Fibroblast of lung (primary cell): Measurements from ENCODE around the gene MAS1L. TPM values are rescaled to one million over a fixed set of nuclear protein-coding genes. Genes with fewer than 3 reads are reported as not detected.

Source experiments
- DNase-seq, 2 donors: peaks; one replicate each; pipeline versions ENCODE4 v3.0.0 to v3.0.0-alpha.2; 2010; ENCODE audit warnings: low read depth in 2 of 2
- H2AFZ ChIP-seq: 2 replicates; pipeline ENCODE4 v1.5.1; 2012; ENCODE audit warnings: low read length, control low read depth, inconsistent platforms
- H3K27ac ChIP-seq: 2 replicates; pipeline ENCODE4 v1.5.1; 2011; ENCODE audit warnings: low read length, control low read depth; ENCODE audit not compliant: insufficient read depth
- H3K27me3 ChIP-seq: 2 replicates; pipeline ENCODE4 v1.5.1; 2011; ENCODE audit warnings: mild to moderate bottlenecking, low read length; ENCODE audit not compliant: control insufficient read depth, insufficient read depth
- H3K36me3 ChIP-seq: 2 replicates; pipeline ENCODE4 v1.5.1; 2011; ENCODE audit warnings: low read length; ENCODE audit not compliant: control insufficient read depth, insufficient read depth
- H3K4me1 ChIP-seq: 2 replicates; pipeline ENCODE4 v1.5.1; 2011; ENCODE audit warnings: low read length; ENCODE audit not compliant: control insufficient read depth, insufficient read depth; ENCODE audit errors: extremely low read depth
- H3K4me2 ChIP-seq: 2 replicates; pipeline ENCODE4 v1.5.1; 2011; ENCODE audit warnings: low read length, control low read depth; ENCODE audit not compliant: insufficient read depth; ENCODE audit errors: extremely low read depth
- H3K4me3 ChIP-seq, 4 experiments: fragments of 200-600 bp in 1 of 4; sonication (generic) in 1 of 4; replicated peaks in 1 of 4; 2 replicates each; pipeline ENCODE4 v1.5.1; 2011 to 2016; ENCODE audit warnings: low read length in 4 of 4, low read depth in 3 of 4, mild to moderate bottlenecking in 3 of 4, control low read depth in 2 of 4, inconsistent platforms in 1 of 4, mixed read lengths in 1 of 4; ENCODE audit not compliant: insufficient read depth in 1 of 4; ENCODE audit errors: control extremely low read depth in 1 of 4
- H3K79me2 ChIP-seq: 2 replicates; pipeline ENCODE4 v1.5.1; 2012; ENCODE audit warnings: mild to moderate bottlenecking, low read length, inconsistent platforms; ENCODE audit not compliant: control insufficient read depth, insufficient read depth
- H3K9ac ChIP-seq: 2 replicates; pipeline ENCODE4 v1.5.1; 2011; ENCODE audit warnings: mild to moderate bottlenecking, low read length, control low read depth; ENCODE audit not compliant: insufficient read depth
- H3K9me3 ChIP-seq: 2 replicates; pipeline ENCODE4 v1.5.1; 2012; ENCODE audit warnings: low read depth, low read length; ENCODE audit not compliant: control insufficient read depth, insufficient read depth
- H4K20me1 ChIP-seq: 2 replicates; pipeline ENCODE4 v1.5.1; 2011; ENCODE audit warnings: low read length; ENCODE audit not compliant: control insufficient read depth, insufficient read depth; ENCODE audit errors: extremely low read depth
- CTCF ChIP-seq, 2 donors: IDR thresholded peaks in 1 of 2; conservative IDR thresholded peaks in 1 of 2; 1 replicate in 1 of 2; 2 replicates in 1 of 2; pipeline ENCODE4 v1.5.1; 2011 to 2012; ENCODE audit warnings: low read length in 2 of 2, control low read depth in 1 of 2, inconsistent platforms in 1 of 2, low read depth in 1 of 2, mild to moderate bottlenecking in 1 of 2
- EZH2 ChIP-seq: IDR thresholded peaks from 2 replicates; pipeline ENCODE4 v1.5.1; 2012; ENCODE audit warnings: low read length, control low read depth, mild to moderate bottlenecking; ENCODE audit errors: missing control alignments
- polyA minus RNA-seq: library from RNA; depleted of rRNA, polyadenylated mRNA; stranded (reverse); fragments of >200 nt; gene quantifications from 2 replicates; pipeline ENCODE4 v1.2.3, GENCODE V29; 2011; ENCODE audit warnings: low replicate concordance
- polyA plus RNA-seq, 2 donors: library from polyadenylated mRNA; depleted of rRNA in 1 of 2; stranded (reverse) in 1 of 2; unstranded in 1 of 2; fragments of >200 nt; gene quantifications; 2 replicates each; pipeline ENCODE4 v1.2.1, GENCODE V29; 2011 to 2012; ENCODE audit warnings: missing spikeins in 1 of 2
- total RNA-seq: library from RNA; depleted of rRNA; stranded (reverse); fragments of >200 nt; gene quantifications from 2 replicates; pipeline ENCODE4 v1.2.1, GENCODE V29; 2014

Gene MAS1L
- total RNA-seq (not detected in 2 replicates), polyA plus RNA-seq (not detected in 2 replicates), polyA minus RNA-seq (not detected in 2 replicates)
- not detected in 2 replicates for polyA plus RNA-seq (2012)

- H3K9ac ChIP-seq = no peak within 1 kb of the TSS
- DNase-seq = no peak
- no peaks in the 10 kb centered on the region for H3K9me3 ChIP-seq
- H3K4me1 ChIP-seq = no peaks in the 10 kb centered on the region
- H3K27ac ChIP-seq = no peak within 1 kb of the TSS
- H3K36me3 ChIP-seq = no peaks in the 10 kb centered on the region
- no peaks in the 10 kb centered on the region for H4K20me1 ChIP-seq
- no peak within 1 kb of the TSS for H3K4me3 ChIP-seq
- no peaks in the 10 kb centered on the region for H3K79me2 ChIP-seq
- no peak within 1 kb of the TSS for H2AFZ ChIP-seq
- TF ChIP-seq CTCF (conservative IDR thresholded peaks at IDR 0.05 in 1 of 2, IDR thresholded peaks at IDR 0.05 in 1 of 2; ENCODE audit: low read depth in 1 of 2, low read length in 2 of 2) = no peak
- TF ChIP-seq EZH2 = no peak
- no peak within 1 kb of the TSS for H3K4me2 ChIP-seq
- no peaks in the 10 kb centered on the region for H3K27me3 ChIP-seq
Observed at GRCh38 chr6:29487660-29488059, at the start of gene MAS1L. Gene MAS1L (minus strand): TSS chr6:29487956. CDS start chr6:29487902, 54 bp downstream.

DNA sequence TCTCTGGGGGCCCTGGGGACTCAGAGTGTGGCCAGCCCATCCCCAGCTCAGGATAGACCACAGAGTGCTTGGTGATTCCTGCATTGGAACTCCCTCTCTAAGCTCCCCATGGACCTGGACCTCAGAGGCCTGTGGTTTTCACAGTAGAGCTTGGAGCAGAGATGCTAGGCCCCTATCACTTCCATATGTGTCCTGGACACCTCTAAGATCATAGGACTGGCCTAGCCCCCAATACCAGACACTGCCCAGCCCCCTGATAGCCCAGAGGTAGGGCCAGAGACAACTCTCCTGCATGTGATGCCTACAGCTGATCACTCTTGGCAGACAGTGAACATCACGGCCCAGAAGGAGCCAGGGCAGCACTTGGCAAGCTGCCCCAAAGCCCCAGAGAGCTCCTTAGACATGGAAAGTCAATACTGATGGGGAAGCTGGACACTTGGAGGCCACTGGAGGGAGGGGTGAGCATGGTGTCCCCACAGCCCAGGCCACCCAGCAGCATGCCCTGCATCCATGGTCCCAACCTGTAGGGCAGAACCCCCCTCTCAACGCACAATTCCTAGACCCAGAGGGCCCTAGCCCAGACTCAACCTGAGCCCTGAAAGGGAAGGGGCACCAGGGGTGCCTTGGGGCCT, 44.7 kb upstream of the MAS1L start:
- Histone ChIP-seq H3K9me3 (no peaks in the 10 kb centered on the region), H3K79me2 (no peaks in the 10 kb centered on the region), H4K20me1 (no peaks in the 10 kb centered on the region), H3K27ac (no peak overlapping the region), H3K4me2 (no peak overlapping the region), H3K27me3 (no peaks in the 10 kb centered on the region), H2AFZ (no peak overlapping the region), H3K4me3 (no peak overlapping the region), H3K36me3 (no peaks in the 10 kb centered on the region), H3K4me1 (no peaks in the 10 kb centered on the region), H3K9ac (no peak overlapping the region)
- no peak for DNase-seq
- TF ChIP-seq EZH2 = no peak
- no peak for TF ChIP-seq CTCF (conservative IDR thresholded peaks at IDR 0.05 in 1 of 2, IDR thresholded peaks at IDR 0.05 in 1 of 2; ENCODE audit: low read depth in 1 of 2, low read length in 2 of 2)

GRCh38 chr6:29531668-29532067, 43.9 kb upstream of the MAS1L start:
- H3K27ac ChIP-seq = no peak overlapping the region

More at GRCh38 chr6:29531668-29532067, 43.9 kb upstream of the MAS1L start:
- TF ChIP-seq EZH2 (no peak), CTCF (conservative IDR thresholded peaks at IDR 0.05 in 1 of 2, IDR thresholded peaks at IDR 0.05 in 1 of 2; ENCODE audit: low read depth in 1 of 2, low read length in 2 of 2) (no peak)
- H3K36me3 ChIP-seq = no peaks in the 10 kb centered on the region
- H3K9me3 ChIP-seq = no peaks in the 10 kb centered on the region
- no peak overlapping the region for H3K4me3 ChIP-seq
- no peak for DNase-seq
- H2AFZ ChIP-seq = no peak overlapping the region
- H3K27me3 ChIP-seq = no peaks in the 10 kb centered on the region
- no peak overlapping the region for H3K9ac ChIP-seq
- no peaks in the 10 kb centered on the region for H3K4me1 ChIP-seq
- H3K79me2 ChIP-seq = no peaks in the 10 kb centered on the region
- H3K4me2 ChIP-seq = no peak overlapping the region
- no peaks in the 10 kb centered on the region for H4K20me1 ChIP-seq
